GM18520 (cell line): Measurements from ENCODE around the gene DPP6.

Experiments used
- ATAC-seq: cut with Tn5 transposase; IDR thresholded peaks from one replicate; pipeline ENCODE4 v1.9.1; 2021; ENCODE audit not compliant: unreplicated experiment

DPP6 gene

DNA sequence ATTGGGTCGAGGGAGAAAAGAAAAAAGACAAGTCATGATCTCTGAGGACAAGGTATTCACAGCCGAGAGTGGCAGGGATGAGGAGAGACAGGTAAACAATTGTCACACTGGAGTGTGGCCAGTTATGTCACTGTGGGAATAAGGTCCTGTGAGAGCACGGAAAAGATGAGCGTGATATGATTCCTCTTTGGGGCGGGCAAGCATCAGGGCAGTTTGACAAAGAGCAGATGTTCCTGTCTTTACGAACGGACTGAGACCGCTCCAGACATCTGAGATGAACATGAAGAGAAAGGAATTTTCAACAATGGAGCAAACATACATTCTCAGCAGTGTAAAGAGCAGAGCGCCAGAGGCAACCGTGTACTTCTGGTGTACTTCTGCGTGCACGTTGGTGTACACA, 278.1 kb downstream of the DPP6 start:
- ATAC-seq = no peak

DNA sequence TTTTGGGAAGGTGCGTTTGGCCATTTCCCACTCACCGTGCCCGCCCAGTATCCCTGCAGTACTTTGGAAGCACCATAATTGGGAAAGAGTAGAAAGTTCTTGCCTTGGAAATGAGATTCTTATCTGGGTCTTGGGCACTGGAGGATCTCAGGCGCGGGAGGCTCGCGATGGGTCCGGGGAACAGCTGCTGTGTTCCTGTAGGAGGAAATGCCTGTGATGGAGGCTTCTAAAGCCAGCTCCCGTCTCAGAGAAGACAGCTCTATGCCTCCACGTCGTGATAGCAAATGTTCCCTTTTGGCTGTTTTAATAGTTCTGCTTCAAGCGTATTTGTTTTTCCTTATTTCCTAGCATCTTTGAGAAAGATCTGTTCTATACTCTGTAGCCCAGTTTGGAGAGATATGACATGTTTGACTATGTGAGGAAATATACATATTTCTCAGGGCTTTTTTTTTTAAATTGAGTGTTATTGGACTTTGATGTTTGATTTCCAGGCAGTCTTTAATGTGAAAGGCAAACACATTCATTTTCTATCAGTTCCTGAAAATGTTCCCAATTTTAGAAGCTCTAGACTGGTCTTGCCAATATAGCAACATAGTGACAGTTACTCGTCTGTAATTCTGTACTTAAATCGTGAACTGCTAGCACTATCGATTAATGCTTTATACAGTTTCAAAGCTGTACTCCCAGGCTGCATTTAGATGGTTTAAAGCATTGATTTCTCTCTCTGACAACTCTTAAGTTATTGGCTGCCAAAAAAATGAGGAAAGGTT, 280.8 kb downstream of the DPP6 start:
- no peak for ATAC-seq

DNA sequence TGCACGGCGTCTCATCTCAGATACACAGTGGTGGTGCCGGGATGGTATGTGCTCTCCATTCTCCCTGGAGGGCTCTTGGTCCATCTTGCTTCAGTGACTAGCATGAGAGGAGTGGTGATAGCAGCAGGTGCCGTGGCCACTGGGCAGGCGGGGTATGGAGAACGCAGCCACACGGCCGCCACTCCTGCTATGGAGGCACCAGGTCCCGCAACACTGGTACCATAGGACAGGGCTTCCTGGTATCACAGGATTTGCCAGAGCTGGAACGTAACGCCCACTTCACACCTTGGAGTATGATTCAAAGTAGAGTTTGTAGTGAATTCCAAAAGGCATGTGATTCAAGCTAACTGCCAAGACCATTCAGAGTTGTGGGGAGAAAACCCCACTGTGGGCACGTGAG, 284.1 kb downstream of the DPP6 start:
- no peak for ATAC-seq

DNA sequence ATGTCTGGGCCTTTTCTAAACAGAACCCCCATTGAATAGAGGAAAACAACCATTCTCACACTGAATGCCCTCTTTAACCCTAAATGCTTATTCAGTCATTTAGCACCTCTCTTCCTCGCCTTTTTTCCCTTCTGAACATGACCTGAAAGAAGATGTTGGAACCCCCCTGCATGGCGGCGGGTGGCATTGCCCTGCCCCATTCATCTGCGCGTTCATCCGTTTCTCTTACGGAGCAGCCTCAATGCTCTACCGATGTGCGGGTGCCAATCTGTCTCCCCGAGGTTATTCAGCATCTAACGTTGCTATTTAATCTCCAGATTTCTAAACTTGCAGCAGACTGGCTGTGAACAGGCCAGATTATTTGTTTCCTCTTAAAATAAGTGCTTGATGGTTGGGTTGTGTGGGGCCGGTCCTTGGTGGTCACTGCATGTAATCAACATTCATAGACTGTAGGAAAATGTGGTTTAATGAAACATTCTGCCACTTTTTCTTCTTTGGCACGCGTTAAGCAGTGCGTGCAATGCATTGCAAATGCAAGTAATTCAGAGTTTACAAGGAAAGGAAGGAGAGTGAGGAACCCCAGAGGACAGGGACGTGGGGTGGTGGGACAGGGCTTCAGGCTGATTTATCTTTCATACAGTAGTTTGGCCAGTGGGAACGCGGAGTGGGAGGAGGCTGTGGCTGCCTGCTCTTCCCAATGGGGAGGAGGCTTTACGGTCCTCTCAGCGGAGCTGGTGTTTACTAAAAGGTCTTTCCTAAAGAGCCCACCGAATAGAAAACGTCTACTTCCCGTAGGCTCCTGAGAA, 286.7 kb downstream of the DPP6 start:
- ATAC-seq = no peak

DNA sequence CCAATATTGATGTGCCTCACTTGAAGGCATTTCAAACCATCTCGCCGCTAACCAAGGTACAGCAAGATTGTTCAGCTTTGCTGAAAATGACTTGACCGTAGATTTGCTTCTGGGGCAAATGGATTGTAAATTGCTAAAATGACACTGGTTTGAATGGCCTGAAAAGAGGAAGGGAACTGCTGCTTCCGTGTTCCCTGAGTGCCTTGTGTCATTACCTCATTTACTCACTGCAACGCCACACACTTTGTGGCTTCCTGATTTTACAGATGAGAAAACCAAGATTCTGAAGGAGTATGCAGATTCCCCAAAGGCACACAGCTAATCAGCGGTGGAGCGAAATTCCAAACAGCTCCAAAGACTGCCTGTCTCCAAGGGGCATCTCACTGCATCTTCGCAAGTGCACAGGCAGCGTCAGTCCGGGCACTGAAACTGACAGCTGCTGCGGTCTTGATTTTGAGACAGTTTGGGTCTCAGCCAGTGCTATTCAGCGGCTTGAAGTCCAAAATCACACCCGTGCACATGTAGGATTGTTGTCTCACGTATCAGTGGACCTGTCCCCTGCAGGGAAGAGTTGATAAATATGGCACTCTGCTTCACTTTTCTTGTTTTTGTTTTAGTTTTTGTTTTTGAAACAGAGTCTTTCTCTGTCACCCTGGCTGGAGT, 290.9 kb downstream of the DPP6 start:
- no peak for ATAC-seq

DNA sequence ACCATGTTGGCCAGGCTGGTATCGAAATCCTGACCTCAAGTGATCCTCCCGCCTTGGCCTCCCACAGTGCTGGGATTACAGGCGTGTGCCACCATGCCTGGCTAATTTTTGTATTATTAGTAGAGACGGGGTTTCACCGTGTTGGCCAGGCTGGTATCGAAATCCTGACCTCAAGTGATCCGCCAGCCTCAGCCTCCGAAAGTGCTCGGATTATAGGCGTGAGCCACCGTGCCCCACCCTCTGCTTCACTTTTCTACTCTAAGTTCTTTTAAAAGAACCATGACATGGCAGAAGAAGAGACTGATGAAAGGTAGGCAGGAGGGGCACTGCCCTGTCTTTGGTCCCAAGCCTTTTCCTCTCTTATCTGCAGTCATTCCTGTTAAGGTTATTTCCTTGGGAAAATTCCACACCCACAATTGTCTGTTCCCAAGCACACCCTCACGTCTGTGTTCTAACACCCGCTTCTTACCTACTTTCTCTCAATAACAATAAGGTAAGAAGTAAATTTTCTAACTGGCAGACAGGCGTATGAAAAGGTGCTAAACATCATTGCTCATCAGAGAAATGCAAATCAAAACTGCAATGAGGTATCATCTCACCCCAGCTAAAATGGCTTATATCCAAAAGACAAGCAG, 291.7 kb downstream of the DPP6 start:
- ATAC-seq = no peak

DNA sequence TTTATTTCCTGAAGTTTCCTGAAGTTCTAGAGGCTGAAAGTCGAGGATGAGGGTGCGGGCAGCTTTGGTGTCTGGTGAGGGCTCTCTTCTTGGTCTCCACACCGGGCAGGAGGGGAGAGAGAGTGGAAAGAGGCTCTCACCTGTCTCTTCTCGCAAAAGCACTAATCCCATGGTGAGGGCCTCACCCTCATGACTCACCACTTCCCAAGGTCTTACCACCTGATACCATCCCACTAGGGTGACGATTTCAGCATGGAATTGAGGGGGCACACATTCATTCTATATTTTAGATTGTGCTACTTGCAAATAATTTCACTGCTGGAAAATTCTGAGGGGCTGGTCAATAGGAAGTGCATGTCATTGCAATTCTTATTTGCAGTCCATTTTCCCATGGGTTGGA, 292.9 kb downstream of the DPP6 start:
- ATAC-seq = no peak

DNA sequence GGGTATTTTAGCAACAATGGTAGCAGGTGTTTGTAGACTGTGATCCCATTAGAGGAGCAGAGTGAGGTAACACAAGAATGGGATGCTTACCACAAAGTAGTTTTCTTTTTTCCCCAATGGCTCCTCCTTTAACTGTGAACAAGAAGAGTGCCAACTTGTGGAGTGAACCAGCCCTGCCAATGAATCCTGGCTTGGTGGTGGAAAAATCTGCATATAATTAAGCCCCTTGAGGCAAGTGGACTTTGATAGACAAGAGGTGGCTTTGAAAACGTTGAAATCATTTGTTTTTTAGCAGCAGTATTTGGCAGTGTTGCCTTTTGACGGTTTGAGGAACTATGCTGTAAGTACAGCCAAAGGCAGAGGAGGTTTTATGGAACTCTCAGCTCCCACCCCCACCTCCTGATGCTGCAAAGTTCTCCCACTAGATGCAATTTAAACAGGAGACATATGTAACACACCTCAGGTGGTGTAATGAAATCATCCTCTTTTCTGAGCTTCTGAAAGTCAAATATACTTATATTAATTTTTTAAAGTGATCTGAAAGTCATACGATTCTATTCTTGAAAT, 295.6 kb downstream of the DPP6 start:
- no peak for ATAC-seq

DNA sequence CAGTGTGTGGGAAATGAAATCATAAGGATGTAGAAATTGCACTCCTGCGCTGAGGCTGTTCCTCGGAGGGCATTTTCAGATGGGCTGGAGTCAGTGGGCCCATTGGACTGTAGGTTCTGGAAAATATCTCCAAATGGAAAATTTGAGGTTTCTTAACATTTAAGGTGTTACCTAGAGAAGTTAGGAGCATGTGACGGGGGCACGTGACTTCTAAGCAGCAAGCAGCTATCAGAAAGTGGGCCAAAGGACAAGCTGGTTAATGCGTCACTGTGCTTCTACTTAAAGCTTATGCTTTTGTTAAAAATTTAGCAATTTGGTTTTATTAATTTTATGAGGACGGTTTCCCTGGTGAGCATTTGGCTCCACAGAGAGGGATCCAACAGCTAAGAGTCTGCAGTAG, 298.7 kb downstream of the DPP6 start:
- no peak for ATAC-seq

DNA sequence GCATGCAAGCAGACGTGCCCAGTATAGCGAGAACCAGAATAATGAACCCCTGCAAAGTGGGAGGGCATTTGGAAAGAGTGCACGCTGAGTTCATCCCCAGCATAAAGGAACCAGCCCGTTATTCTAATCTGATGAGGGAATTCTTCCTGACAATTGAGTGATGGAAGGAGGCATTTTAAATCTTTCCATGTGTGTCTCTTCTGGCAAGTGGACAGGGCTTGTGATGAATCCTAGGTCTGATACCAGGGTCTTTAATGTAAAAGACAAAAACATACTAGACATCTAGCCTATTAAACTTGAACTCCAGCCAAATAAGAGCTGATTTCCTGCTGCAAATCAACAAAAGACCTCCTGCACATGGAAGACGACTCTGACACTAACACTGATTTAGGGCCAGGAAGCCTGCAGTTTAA, 301.2 kb downstream of the DPP6 start:
- ATAC-seq = no peak

DNA sequence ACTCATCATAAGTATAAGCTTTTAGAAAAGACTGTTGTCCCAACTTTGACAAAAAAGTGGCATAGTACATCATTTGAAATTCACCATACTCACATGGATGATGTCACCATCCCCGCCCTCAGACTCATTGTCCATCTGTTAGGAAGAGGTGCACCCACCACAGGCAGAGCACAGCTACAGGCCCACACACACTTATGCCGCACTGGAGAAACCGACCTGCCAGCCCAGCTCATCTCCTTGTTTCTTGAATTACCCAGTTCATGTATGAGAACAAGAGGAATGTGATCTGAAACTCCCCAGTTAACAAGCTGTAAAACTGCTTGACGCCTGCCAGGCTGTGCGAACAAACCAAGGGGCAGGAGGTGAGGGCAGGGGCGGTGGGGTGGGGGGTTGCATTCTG, 312.0 kb downstream of the DPP6 start:
- no peak for ATAC-seq

DNA sequence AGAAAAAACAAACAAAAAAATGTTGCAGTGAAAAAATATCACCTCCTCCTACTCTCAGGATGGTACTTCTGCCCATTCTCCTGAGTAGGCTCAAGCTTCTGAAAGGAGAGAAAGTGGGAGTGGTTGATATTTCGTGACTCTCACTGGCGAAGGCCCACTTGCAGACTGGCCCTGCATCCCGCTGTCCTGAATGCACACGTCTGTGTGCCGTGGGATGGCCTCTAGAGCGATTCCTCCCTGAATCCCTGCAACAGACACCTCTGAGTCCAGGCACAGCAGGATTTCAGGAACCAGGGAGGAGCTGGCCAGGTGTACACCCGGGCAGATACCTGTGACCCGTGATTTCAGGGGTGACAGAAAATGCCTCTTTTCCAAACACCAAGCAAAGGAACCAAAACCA, 319.2 kb downstream of the DPP6 start:
- ATAC-seq = no peak

DNA sequence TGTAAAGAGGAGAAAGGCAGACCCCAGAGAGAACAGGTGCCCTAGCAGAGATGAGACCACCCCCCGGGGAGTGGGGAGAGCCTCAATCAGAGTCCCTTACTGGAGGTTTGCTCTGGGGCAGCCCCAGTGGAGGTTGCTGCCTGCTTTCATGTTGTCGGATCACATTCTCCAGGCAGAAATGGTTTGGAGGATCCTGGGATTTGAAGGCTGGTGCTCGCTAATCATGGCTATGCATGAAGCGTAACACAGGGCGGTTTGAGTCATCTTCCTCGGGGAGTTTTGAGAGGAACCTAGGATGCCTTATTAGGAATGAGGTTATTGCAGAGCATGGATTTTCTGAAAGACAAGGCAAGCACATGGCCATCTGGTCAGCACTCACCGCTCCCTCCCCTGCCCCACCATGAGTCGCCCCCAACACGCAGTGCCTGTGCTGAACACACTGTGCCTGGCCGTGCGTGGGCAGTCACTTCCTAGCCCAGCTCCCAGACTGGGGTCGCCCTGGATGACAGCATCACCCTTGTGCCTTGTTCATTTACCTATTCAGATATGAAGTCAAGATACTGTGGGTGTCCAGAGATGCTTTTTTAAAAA, 319.9 kb downstream of the DPP6 start:
- ATAC-seq = no peak

DNA sequence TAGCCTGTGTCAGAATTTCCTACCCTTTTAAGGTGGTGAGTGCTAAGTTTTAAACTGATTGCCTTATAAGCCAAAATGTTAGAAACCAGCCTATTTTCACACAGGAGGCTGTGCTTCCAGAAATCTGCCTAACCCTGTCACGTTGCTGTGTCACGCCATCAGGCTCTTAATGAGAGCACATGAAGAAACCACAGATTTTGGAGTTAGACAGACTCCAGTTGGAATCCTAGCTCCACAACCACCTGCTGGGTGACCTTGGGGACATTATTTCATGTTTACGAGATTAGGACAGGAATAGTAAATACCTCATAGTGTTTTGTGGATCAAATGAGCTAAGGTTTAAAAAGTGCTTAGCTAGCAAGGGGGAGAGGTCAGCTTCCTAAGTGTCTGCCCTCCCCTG, 321.8 kb downstream of the DPP6 start:
- ATAC-seq = no peak

DNA sequence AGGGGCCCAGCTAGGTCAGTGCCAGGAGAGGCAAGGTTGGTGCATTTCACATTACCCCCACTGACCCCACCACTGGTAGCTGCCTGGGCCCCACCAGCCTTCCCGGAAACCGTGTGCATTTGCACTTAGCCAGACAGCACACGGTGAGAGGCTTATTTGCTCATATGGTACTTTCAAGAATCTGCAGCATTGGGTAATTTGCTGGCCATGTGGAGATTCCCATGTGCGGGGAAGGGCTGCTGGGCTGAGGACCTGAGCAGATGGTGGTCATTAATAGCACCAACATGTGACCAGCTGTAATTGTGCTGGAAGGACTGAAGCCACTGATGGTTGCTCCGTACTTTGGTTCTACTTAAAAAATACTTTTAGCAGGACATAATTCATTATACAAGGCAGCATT, 323.8 kb downstream of the DPP6 start:
- ATAC-seq = no peak

DNA sequence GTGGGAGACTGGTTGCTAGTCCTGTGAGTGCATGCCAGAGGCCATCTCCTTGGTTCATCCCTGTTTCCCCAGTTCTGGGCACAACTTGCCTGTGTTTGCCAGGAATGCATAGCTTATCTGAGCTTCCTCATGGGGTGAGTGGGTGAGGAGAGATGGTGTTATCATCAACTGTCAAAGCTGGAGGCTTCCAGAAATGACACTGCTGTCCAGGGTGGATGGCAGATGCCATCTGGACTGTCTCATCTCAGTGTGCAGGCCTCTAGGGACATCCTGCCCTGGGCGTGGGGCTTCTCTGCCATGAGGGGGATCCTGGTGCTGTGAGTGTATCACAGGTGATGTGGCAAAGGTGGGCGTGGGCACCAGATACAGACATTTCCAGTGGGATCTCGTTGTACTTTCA, 328.6 kb downstream of the DPP6 start:
- no peak for ATAC-seq

DNA sequence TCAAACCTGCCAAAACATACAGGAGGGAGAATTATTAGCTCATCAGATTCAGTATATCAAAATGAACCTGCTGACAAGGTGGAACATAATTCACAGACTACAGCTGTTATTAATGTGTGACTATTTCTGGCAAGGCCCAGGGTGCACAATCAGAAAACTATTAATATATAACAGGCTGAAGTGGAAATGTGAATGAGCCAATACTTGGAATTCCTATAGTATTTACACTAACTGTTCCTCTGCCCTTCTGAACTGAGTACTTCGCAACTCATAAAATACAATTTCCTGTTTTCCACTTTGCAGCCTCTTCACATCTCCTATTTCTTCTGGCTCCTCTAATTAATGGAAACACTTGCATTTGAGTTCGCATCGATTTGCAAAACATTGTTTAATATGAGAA, 330.8 kb downstream of the DPP6 start:
- no peak for ATAC-seq

DNA sequence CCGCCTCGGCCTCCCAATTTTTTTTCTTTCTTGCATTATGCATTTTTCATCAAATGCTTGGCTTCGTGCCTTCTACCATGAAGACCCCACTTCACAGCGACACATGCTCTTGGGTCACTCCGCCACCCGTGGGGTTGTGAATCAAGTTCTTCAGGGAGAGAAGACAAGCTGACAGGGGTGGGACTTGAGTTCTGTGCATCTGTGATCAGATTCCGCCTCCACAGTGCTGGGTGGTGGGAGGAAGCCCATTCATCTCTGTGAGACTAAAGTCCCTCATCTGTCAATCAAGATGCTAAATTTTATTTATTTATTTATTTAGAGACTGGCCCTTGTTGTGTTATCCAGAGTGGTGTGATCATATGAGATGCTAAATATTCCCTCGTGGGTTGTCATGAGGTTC, 333.0 kb downstream of the DPP6 start:
- no peak for ATAC-seq

DNA sequence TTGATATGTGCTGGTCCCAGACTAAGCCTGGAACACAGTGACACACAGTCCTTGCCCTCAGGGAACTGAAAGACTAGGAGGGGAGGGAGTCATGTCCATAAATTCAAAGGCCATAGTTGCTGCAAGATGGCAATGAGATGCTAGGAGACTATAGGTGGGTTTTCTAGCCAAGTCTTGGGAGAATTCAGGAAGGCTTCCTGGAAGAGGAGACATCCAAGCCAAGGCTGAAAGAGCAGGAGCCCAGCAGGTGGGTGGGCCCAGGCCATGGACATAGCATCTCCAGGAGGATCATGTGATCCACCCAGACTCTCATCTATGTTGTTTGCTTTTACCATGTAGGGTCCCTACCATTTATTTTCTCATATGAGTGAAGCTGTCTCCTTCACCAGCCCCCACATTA, 335.1 kb downstream of the DPP6 start:
- ATAC-seq = no peak

DNA sequence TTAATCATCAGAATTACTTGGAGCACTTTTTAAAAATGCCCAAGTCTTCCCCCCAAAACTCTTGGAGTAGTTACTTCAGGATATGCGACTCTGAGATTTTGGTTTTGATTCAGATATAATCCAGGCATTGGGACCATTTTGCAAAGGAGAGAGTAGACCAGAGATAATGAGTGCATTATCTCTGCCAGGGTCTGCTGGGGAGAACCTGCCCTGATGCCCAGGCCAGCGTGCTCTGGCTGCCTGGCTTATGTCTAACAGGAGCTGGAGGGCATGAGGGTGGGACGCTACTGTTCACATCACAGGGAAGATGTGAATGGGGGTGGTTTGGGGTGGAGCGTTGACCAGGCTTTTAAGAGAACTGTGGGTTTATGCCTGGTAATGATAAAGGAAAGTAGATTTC, 336.2 kb downstream of the DPP6 start:
- ATAC-seq = no peak

DNA sequence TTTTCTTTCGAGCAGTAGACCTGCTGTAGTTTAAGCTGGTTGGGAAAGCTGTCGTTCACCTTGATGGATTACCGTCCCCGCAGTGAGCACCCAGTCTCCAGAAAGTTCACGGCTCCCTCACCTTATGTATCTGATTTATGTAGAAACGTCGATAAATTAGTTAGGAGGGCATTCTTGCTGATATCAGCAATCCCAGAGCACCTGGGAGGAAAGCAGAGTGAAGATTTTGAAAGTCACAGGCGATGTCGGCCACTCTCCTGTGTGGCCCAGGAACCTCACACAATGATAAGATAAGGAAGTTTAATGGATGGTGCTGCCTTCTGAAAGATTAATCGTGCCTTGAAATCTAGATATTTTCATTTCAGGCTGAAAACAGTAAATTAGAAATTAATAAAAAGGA, 336.8 kb downstream of the DPP6 start:
- ATAC-seq = no peak
